CD4-positive, alpha-beta T cell treated with Interleukin-10 for 1 hour (primary cell): ENCODE results near the gene ZIC4.

ENCODE experiments used
- DNase-seq: peaks from one replicate; pipeline ENCODE4 v3.0.0-alpha.2; 2020

ZIC4 gene

GRCh38 chr3:147406028-147406931, at the start of gene ZIC4:
TSS of gene ZIC4 (minus strand) at chr3:147406543. CDS start at chr3:147402797, 3,746 bp downstream.
- DNase-seq = no peak

- DNase-seq = no peak
Measured at GRCh38 chr3:147449669-147450068, 43.3 kb upstream of the ZIC4 start.

DNA sequence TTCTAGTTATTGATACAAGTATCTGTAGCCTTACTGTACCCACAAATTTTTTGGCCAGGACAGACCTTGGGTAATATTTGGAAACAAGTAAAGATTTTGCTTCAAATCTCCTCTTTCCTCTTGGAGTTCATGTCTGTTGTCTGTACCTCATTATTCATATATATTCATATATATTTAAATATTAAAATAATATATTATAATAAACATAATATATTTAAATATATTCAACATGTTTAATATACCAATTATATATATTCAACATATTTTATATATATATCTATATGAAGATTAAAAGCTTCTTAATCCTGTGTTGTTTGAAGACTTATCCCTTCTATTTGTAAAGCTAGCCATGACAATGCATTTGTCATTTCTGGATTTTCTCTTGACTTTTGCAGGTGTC, 40.9 kb upstream of the ZIC4 start:
- DNase-seq = no peak

DNA sequence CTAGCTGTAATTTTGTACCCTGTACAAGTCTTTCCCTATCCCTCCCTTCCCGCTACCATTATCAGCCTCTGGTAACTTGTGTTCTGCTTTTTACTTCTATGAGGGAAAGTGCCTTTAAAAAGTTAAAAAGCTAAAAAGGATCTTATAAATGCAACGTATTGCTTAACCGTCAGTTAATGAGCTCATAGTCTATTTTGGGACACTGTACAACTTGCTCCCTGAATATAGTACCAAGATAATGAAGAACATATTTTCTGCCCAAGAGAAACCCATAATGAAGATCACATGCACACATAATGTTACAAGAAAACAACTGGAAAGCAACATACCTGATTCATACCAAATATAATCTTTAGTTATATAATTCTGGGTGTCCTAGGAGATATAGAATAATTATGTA, 25.4 kb upstream of the ZIC4 start:
- DNase-seq = no peak

- DNase-seq = no peak
Measured at GRCh38 chr3:147428754-147429153, 22.4 kb upstream of the ZIC4 start.

DNA sequence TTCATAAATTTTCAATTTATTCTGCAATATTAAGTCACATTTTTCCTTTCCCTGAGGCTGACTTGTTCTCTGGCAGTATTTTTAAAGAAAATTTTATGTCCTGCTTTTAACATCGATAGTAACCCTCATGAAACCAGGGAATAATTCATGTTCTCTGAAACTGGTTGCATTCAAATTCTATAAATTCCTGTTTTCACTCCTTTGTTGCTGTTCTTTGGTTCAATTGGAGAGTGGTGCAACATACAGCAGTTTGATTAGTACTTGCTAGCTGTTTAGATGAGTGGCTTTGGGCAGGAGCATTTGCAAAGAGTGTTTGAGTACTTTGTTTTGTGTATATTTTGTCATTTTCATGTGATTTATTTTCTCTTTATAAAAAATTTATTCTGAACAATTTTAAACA, 22.0 kb upstream of the ZIC4 start:
- DNase-seq = no peak

GRCh38 chr3:147427746-147428145, 21.4 kb upstream of the ZIC4 start:
- DNase-seq = no peak

DNA sequence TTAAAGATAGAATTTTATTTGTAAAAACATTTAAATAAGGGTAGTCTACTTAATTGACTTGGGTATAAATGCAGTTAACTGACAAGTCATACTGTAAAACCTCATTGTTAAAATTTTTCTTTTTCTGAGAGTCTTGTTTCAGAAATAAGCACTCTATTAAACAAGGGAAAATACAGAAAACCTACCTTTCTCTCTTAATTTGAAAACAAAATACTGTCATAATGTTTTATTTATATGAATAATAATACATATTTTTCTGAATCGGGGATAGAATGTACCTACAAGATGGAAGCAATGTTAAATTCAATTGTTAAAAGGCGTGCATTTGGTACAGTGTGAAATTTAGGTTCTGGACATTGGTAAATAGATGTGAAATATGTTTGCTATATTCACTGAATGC, 20.6 kb upstream of the ZIC4 start:
- DNase-seq = no peak

- no peak for DNase-seq
Measured at GRCh38 chr3:147425388-147425850, 19.1 kb upstream of the ZIC4 start.

DNA sequence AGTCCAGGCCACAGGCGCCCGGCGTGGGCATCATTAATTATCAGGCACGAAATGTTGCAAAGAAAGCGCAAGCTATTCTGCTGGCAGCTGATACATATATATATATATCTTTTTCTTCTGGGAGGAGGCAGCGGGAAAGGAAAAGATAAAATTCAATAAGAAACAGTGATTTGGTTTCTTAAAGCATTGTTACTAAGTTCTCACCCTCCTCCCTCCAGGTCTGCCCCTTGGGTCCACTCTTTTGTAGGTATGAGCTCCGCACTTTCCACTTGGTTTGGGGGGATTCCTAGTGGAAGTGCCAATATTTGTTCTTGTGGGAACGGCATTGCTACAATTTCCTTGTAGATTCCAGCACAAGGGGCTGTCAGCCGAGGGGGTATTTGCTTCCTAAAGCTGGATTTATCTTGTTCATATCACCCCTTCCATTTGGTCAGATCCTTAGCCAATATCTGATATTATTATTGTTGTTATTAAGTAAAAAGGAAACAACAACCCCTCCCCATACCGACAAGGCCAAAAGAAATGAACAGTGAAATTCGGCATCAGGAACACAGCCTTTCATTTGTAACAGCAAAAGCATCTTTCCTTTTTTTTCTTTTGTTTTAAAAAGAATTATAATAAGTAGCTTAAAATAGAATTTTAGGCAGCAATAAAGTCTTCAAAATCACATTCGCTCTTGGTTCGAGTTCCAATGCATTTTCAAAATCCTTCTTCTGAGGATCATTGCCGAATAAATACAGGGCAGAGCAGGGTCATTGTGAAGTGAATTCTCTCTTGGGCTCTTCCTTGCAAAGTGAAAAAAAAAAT, 18.4 kb upstream of the ZIC4 start:
- no peak for DNase-seq

DNA sequence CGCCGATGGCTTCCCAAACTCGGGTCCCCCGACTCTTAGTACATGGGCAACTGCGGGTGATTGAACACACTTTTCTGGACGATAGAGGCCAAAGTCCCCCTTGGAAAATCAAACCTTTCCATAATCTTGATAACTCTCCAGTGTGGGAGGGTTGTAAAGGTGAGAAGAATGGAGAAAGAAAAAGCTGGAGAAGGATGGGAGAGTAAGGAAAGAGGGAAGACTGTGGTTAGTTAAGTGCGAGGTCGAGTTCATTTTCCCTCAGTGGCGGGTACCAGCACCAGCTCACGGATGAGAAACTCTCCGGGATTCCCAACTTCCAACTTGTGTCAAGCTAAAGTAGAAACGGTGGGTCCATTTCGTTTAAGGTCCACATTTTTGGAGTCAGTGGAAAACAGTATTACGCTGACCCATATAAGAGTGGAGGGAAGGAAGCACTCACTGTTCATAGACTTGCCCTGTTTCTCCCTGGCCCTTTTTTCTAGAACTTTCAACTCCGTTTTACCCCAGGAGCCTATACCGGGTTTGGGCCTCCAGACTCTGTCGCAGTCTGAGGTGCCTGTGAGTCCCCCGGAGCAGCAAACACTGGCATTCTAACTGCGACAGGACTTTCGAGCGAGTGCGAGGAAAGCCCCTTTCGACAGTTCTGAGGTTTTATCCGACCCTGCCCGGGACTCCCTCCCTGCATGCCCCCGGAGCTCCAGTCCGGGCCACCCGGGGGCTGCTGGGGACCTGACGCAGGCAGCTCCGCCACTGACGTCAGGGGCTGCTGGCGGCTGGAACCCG, 17.6 kb upstream of the ZIC4 start:
- no peak for DNase-seq

DNA sequence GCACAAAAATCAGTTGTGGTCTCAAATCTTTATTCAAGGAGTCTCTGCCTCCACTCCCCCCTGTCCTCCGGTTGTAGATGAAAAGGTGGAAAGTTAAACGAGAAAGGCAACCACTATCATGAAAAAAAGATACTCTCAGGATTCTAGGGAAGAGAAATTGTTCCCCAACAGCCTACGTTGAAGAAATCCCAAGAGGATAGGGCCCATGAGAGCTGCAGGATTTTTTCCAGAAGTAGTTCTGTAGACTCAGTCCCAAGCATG, 17.1 kb upstream of the ZIC4 start:
- no peak for DNase-seq

GRCh38 chr3:147422601-147423536, 16.5 kb upstream of the ZIC4 start:
- no peak for DNase-seq

DNA sequence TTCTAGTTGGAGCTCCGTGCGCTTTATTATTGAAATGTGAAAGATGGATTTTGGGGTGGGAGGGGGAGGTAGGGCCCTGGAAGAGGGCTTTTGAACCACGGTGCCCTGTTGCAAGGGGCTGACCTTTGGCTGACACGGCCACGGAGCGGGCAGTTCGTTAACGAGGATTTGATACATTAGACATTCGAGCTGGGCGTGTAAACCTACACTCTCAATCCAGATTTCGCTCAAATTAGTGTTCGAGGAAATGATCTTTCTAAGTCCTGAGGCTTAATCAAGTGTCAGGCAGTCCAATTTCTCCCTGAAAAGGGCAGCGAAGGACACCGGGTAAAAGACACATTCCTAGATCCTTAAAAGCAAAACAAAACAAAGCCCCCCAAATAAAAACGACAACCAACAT, 15.9 kb upstream of the ZIC4 start:
- no peak for DNase-seq

DNA sequence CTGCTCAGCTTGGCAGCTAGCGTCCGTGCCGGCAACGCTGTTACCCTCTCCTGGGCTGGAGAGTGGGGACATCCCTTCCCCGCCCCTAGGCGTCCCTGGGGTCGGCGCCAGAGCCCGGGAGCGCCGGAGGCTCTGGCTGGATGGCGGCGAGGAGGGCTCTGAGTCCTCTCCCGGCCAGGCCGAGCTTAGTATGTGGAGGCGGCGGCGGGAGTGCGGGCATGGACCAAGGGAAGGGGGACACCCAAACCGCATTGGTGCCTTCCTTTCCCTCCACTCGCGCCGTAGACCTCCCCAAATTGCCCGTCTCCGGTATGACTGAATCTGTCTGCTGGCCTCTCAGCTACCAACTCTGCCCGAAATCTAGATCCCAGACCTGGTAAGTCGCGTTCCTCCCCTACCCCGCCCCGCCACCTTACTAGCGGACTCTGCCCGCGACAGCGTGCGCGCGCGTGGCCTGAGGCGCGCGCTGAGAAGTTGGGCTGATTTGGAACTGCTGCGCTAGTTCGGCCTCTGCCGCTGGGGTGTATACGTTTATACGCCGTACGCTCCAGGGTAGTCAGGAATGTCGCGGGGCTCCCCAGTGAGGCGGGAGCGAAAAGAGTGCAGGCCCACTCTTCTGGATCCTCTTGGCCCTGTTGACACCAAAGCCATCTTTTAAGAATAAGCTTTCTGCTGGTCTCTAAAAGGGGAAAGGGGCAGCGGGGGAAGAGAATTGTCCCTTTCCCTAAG, 15.0 kb upstream of the ZIC4 start:
- DNase-seq = no peak

GRCh38 chr3:147420353-147421183, 14.2 kb upstream of the ZIC4 start:
- DNase-seq = no peak

GRCh38 chr3:147419781-147420224, 13.5 kb upstream of the ZIC4 start:
- DNase-seq = no peak

DNA sequence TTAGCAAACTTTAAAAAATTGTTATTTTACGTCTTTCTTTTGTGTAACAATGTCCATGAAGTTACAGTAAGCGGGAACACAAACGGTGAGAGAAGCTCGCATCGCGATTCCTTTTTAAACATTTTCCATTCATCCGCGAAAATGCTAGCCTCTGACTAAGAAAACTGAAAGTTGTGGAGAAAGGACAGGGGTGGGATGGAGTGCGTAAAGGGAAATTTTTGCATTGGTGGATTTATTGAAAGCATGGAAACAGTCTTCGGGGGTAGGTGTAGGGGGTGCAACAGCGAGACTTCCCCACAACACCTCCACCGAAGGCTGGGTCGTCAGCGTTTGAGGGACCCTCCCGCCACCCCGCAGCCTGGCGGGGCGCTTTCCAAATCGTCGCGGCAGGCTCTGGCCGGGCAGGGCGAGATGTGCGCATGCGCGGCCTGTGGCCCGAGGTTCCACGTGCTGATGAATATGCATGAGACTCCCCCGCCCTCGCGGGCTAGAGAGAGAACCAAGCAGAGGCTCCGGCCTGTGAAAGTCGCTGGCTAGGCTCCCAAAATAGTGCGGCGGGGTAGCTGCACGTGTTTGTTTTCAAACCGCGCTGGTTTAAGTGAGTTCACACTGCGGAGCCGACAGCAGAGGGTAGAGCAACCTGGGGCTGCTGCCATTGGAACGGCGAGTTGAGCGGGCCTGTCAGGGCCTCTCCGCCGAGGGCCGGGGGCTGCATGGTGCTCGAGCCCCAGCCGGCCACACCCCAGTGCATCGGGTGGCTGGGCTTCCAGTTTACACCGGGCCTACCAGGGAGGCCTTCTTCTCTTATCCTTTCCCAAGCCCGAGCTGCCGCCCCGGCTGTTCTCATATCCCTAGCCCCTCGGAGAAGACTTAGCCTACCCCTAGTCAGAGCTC, 12.7 kb upstream of the ZIC4 start:
- no peak for DNase-seq

DNA sequence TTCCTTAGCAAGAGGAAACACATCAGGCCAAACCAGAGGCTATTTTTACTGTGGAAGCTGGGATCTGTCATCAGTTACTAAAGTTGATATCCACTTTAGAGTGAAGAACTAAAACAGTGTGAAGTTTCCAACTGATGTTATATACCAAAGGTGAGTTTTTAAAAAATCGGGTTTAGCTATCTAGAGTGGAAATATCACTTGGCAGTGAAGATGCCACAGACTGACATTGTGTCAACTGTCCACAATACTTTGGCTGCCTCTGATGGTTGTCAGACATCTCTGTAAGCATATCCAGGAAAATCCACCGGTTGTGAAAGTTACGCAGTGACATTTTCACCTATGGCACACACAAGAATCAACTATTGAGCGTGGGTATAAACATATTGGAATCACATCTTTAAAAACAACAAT, 12.0 kb upstream of the ZIC4 start:
- DNase-seq = no peak
